Smooth muscle cell (in vitro differentiated cells): ENCODE data around the gene ZNF423. TPM values are rescaled to one million over a fixed set of nuclear protein-coding genes. Genes with fewer than 3 reads are reported as not detected.

Experiments used
- DNase-seq: peaks from one replicate; lab custom pipeline; 2025; ENCODE audit not compliant: unreplicated experiment; lab: John Stamatoyannopoulos, UW
- H2AFZ ChIP-seq: fragments of 200-600 bp; sonication (generic); 2 replicates; pipeline ENCODE4 v1.6.0; 2016; ENCODE audit warnings: antibody characterized with exemption, low read depth, mild to moderate bottlenecking
- H3F3A ChIP-seq: fragments of 200-600 bp; sonication (generic); 2 replicates; pipeline ENCODE4 v1.6.0; 2017; ENCODE audit warnings: antibody characterized with exemption, low read depth
- H3K27ac ChIP-seq: fragments of 200-600 bp; sonication (generic); 2 replicates; pipeline ENCODE4 v1.5.1; 2016; ENCODE audit warnings: low read depth, mild to moderate bottlenecking
- H3K27me3 ChIP-seq: fragments of 200-600 bp; sonication (generic); 2 replicates; pipeline ENCODE4 v1.6.1; 2016; ENCODE audit warnings: low read depth, mild to moderate bottlenecking
- H3K36me3 ChIP-seq: fragments of 200-600 bp; sonication (generic); 2 replicates; pipeline ENCODE4 v1.5.1; 2016; ENCODE audit warnings: low read depth
- H3K4me1 ChIP-seq: fragments of 200-600 bp; sonication (generic); 2 replicates; pipeline ENCODE4 v1.5.1; 2016; ENCODE audit warnings: low read depth
- H3K4me2 ChIP-seq: fragments of 200-600 bp; sonication (generic); 2 replicates; pipeline ENCODE4 v1.6.0; 2016; ENCODE audit warnings: mild to moderate bottlenecking
- H3K4me3 ChIP-seq: fragments of 200-600 bp; sonication (generic); 2 replicates; pipeline ENCODE4 v1.5.1; 2016; ENCODE audit warnings: mild to moderate bottlenecking
- H3K79me2 ChIP-seq: fragments of 200-600 bp; sonication (generic); 2 replicates; pipeline ENCODE4 v1.6.0; 2016; ENCODE audit warnings: low read depth, mild to moderate bottlenecking
- H3K9ac ChIP-seq: fragments of 200-600 bp; sonication (generic); 2 replicates; pipeline ENCODE4 v1.6.0; 2016; ENCODE audit warnings: low read depth
- H3K9me3 ChIP-seq: fragments of 200-600 bp; sonication (generic); replicated peaks from 2 replicates; pipeline ENCODE4 v1.5.1; 2016; ENCODE audit warnings: low read depth
- H4K20me1 ChIP-seq: fragments of 200-600 bp; sonication (generic); 2 replicates; pipeline ENCODE4 v1.6.0; 2016; ENCODE audit warnings: low read depth
- WGBS: methylation state at CpG from one replicate; pipeline ENCODE4 v1.1.7; 2016; ENCODE audit warnings: low lambda C conversion rate; 5-methylcytosine and 5-hydroxymethylcytosine counted together
- polyA plus RNA-seq: library from polyadenylated mRNA; unstranded; fragments of >200 nt; fragmentation: Nextera tagmentation; extraction: Ambion mirVana; gene quantifications from 2 replicates; pipeline ENCODE4 v1.2.1, GENCODE V29; 2016
- small RNA-seq: library from RNA; depleted of rRNA; stranded (forward); fragments of <200 nt; gene quantifications from one replicate; pipeline ENCODE3, GENCODE V24; 2014
- total RNA-seq: library from RNA; depleted of rRNA; stranded (reverse); fragments of >200 nt; gene quantifications from 2 replicates; pipeline ENCODE4 v1.2.3, GENCODE V29; 2014
- TF ChIP-seq, protein P1 (sequence below): fragments of 200-600 bp; sonication (generic); IDR thresholded peaks from 2 replicates; pipeline ENCODE4 v1.5.1; 2017; ENCODE audit warnings: borderline replicate concordance, mild to moderate bottlenecking, antibody characterized with exemption; ENCODE audit not compliant: insufficient read depth, poor library complexity, severe bottlenecking

ZNF423 gene
- total and polyA plus RNA-seq, 2 experiments from 2014 or later: 6.9 to 7.0 TPM

GRCh38 chr16:49439050-49439449 is 416.9 kb downstream of the ZNF423 start:
- TF ChIP-seq, protein P1, sequence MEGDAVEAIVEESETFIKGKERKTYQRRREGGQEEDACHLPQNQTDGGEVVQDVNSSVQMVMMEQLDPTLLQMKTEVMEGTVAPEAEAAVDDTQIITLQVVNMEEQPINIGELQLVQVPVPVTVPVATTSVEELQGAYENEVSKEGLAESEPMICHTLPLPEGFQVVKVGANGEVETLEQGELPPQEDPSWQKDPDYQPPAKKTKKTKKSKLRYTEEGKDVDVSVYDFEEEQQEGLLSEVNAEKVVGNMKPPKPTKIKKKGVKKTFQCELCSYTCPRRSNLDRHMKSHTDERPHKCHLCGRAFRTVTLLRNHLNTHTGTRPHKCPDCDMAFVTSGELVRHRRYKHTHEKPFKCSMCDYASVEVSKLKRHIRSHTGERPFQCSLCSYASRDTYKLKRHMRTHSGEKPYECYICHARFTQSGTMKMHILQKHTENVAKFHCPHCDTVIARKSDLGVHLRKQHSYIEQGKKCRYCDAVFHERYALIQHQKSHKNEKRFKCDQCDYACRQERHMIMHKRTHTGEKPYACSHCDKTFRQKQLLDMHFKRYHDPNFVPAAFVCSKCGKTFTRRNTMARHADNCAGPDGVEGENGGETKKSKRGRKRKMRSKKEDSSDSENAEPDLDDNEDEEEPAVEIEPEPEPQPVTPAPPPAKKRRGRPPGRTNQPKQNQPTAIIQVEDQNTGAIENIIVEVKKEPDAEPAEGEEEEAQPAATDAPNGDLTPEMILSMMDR: no peak
- Histone ChIP-seq H3K4me1 (peaks cover 10% of the 10 kb centered on the region), H3K27me3 (peaks cover 10% of the 10 kb centered on the region), H2AFZ (no peak overlapping the region), H3K4me3 (no peak overlapping the region), H3F3A (no peaks in the 10 kb centered on the region), H4K20me1 (no peaks in the 10 kb centered on the region), H3K9ac (no peak overlapping the region), H3K9me3 (no peaks in the 10 kb centered on the region), H3K27ac (no peak overlapping the region), H3K79me2 (no peaks in the 10 kb centered on the region), H3K36me3 (no peaks in the 10 kb centered on the region), H3K4me2 (no peak overlapping the region)
- no peak for DNase-seq
- WGBS: 85% methylated on average over 7 of the region's 7 CpGs

Small RNA genes within 50 kb of the gene (small RNA-seq; reads per million reads assigned to genes)
- gene MRPS21P7 (not detected), gene MRPS21P8 (0.08 reads per million)

Other genes with a start within 250 kb of the ZNF423 start
- gene CNEP1R1, start 169.1 kb upstream of the ZNF423 start, total RNA-seq: 21.3 and 37.9 TPM in 2 replicates
- 21.1 and 31.7 TPM in 2 replicates for gene CNEP1R1, start 169.1 kb upstream of the ZNF423 start, polyA plus RNA-seq
- 7.2 and 9.1 TPM in 2 replicates for gene HEATR3, start 209.9 kb upstream of the ZNF423 start, total RNA-seq
- 3.1 and 3.6 TPM in 2 replicates for gene HEATR3, start 209.9 kb upstream of the ZNF423 start, polyA plus RNA-seq